RPMI8226 (cell line): ENCODE measurements around the gene LEP.
A peak's percentile ranks its signal among the peaks of the same experiment; 100 is the strongest.
"Not testable (repeated sequence)": the region's sequence is repeated elsewhere in the genome, so short reads cannot be mapped to it uniquely, and the experiment has no call there.

Source experiments
- DNase-seq: peaks from one replicate; pipeline ENCODE4 v3.0.0-alpha.2; 2015

LEP gene

DNA sequence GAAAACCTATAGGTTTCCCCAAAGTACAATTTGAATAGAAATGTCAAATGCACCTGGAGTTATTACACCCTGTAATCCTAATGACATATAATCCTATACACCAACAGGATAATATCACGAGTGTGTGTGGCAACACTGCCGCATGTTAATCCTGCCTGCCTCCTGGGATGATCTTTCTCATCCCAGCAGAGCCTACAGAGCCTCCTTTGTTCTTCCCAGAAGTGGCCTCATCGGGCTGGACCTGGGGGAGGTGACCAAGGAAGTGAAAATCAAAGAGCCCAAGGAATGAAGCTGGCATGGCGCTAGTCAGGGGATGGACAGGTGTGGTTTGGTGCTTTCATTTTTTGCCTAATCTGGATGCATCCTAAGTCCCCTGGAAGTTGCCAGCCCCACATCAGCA, 29.5 kb upstream of the LEP start:
- DNase-seq = no peak

DNA sequence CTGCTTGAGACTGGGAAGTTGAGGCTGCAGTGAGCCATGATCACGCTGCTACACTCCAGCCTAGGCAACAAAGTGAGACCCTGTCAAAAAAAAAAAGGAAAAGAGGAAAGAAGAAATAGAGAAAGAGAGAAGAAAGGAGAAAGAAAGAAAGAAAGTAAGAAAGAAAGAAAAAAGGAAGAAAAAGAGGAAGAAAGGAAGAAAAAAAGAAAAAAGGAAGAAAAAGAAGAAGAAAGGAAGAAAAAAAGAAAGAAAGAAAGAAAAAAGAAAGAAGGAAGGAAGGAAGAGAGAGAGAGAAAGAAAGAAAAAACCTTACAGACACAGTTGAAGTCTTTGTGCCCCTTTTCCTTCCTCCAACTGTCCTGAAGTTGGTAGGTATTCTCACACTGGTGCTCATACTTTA, 26.6 kb upstream of the LEP start:
- no peak for DNase-seq

DNA sequence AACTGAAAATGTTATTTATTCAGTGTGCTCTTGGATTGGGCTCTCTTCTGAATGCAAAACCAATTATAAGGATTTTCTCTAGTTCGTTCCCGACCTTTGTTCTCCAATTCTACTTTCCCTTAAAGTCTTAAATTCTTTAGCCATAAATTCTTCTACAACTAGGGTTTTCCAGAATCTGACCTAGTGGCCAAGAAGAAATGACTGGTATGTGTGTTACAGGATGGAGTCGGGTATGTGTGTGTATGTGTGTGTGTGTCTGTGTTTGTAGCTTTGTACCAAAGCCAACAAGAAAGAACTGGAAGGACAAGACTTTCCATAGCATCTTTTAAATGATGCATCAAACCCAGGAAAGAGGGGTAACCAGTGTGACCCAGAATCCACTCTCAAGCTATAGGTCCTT, 25.8 kb upstream of the LEP start:
- DNase-seq = no peak

- no peak for DNase-seq
Measured at GRCh38 chr7:128215739-128216138, 25.3 kb upstream of the LEP start.

DNA sequence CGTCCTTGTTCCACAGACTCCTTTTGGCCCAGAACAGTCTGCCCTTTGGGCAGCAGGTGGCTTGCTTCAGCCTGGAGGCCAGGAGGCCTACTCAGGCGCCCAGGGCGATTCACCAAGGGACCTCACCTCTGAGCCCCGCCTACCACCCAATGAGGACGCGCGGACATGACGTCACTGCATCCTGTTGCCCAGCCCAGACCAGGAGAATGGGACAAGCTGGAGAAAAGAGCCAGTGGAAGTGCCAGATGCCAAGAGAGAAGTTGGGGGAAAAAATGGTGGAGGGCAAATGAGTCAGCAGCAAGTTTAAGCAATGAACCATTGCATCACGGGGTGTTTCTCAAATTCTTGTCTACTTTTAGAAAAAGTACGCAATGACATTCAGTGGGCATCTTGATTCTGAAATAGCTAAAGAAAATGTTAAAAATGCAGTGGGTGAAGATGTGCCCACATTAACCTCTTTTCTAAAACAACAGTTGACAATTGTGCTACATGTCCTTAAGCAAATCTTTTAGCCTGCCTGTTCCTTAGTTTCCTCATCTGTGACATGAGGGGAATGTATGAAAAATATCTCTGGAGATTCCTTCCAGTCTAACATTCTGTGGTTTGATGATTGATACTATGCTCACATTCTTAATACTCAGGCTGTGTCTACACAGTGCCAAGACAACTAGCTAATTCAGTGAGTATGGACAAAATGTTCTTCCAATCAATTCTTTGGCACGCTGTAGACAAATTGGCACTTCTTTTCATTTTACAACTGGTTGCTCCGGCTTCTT, 23.9 kb upstream of the LEP start:
- DNase-seq = no peak

DNA sequence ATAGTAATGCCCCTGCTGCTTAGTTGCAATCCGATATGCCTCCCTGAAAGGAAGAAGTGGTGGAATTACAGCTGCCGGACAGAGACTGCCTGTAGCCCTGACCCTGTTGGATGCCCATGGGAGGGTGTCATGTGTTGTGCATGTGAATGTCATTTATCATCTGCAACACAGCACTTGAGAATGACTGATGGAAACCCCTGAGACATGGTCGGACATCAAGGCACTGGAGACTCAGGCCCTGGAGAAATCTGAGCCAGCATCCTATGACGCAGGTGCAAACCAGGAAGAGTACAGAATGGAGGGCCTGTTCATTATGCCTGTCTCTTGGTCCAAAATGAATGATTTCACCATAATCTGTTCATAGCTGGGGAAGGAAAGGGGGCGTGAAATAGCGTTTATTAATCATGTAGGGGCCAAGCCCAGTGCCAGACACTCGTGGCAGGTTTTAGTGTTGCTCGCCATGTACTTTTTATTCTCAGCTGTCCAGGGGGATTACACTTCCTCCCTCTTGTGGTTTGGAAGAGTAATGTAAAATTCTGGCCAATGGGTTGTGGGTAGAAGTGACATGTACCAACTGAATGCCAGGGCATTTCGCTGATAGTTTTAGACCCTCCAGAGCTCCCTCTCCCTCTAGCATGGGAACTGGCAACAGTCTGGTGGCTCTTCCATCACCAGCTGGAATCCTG, 23.0 kb upstream of the LEP start:
- DNase-seq = no peak

GRCh38 chr7:128219636-128220035, 21.4 kb upstream of the LEP start:
- DNase-seq = no peak

- peak; percentile 23 for DNase-seq
Measured at GRCh38 chr7:128221929-128222403, 19.1 kb upstream of the LEP start.

- no peak for DNase-seq
Measured at GRCh38 chr7:128226132-128226980, 14.7 kb upstream of the LEP start.

DNA sequence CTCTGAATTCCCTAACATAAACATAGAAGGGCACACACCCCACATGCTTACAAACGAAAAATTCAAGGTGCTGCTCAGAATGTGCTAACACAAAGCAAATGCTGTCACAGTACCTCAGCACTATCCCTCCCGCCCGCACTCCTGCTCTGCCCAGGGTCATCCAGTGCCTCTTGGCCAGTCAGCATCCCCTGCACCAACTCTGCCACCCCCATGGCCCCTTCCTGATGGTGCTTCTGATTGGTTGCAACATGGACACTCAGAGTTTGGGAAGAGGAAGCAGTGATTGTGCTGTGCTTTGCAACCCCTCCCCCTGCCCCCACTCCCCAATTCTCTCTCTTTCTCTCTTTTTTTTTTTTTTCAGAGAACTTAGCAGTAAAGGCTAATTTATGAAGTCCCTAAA, 13.8 kb upstream of the LEP start:
- no peak for DNase-seq

DNA sequence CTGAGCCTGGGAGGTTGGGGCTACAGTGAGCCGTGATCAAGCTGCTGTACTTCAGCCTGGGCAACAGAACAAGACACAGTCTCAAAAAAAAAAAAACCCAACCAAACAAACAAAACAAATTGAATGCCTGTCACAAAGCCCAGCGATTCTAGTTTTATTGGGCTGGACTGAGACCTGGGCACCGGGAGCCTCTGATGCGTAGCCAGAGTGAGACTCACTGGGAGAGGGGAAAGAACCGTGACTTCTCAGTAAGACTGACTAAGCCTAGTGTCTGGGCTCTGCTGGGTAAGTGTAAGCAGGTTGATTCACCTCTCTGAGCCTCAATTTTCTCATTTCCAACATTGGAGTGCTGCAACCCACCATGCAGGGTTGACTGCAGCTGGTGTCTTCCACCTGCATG, 10.1 kb upstream of the LEP start:
- DNase-seq = no peak

GRCh38 chr7:128231677-128232076, 9.4 kb upstream of the LEP start:
- DNase-seq = no peak

- no peak for DNase-seq
Measured at GRCh38 chr7:128233471-128233870, 7.6 kb upstream of the LEP start.

DNA sequence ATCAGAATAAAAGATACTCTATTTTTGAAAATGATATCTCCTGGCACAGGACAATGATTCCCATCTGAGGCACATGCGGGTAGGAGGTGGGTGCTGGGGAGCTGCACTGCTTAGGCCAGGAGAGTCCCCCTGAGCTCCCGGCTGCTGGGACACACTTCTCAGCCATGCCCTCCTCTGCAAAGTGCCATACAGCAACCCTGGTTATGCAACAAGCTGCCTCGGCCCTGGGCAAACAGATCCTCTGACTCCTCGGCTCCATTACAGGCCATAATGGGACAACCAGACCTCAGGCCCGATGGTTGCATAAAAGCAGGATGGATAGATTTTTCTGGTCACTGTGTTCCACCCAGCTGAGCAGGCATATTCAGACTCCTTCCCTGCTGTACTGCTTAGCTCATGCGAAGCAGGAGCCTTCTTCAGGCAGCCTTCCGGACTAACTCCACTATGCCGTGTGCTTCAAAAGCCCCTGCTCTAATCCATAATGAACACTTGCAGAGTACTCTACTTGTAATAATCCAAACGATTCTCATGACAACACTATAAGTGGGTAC, 6.5 kb upstream of the LEP start:
- DNase-seq = no peak

GRCh38 chr7:128235471-128235870, 5.6 kb upstream of the LEP start:
- DNase-seq = no peak

DNA sequence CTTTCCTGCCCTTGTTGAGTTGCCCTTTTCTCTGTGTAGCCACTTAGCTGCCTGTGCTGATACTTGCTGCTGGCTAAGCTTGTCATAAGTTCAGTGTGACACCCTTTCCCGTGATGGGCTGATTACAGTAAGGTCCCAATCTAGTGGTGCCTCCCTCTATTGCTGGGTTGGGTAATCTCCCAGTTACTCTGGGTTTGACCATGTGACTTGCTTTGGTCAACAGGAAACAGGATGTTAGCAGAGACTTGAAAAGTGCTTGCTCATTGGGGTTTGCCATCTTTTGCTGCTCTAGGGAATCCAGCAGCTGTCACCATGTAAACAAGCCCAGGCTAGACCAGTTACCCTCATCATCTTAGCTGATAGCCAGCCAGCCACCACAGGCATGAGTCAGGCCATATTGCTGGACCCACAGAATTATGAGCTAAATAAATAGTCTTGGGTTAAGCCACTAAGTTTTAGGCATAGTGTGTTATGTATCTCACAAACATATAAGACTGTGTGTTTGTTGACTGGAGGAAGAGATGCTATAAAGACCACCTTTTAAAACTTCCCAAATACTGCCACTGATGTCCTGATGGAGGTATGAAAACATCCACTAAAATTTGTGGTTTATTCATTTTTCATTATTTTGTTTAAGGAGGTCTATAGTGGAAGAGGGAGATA, 4.0 kb upstream of the LEP start:
- DNase-seq = peak; percentile 81

- not testable (repeated sequence) for DNase-seq
Measured at GRCh38 chr7:128239146-128239545, 1.9 kb upstream of the LEP start.

DNA sequence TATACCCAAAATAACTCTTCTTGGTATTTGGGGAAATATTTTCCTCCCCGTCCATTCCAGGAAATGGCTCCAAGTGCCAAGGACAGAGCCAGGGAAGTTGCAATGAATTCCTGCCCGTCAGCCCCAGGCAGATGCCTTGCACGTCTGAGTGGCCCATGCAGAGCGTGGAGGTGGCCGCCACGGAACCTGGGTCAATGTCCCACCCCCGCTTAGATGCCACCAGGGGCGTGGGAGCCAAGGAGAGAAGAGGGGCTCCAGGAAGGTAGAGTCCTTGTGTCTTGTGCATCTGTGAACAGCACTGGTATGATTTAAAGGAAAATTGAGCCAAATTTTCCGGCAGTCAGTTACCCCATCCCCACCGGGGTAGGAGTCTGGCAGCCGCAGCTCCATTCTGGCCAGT, 1.6 kb downstream of the LEP start:
- no peak for DNase-seq

DNA sequence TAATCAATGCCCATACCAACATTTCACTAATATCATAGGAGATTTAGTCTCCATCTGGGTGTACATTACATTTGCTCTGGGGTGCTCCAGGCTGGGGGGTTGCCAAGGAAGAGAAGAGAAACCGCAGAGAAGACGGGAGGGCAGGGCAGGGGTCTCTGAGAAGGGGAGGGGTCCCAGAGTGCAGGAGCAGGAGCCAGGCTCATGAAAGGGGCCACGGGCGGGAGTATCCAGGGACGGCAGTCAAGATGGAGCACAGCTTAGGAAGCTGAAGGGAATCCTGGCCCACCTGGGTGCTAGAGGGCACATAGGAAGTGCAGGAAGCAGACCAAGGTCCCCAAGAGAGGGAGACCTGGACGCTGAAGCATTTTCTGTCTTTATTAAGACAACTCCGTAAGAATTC, 2.2 kb downstream of the LEP start:
- no peak for DNase-seq

DNA sequence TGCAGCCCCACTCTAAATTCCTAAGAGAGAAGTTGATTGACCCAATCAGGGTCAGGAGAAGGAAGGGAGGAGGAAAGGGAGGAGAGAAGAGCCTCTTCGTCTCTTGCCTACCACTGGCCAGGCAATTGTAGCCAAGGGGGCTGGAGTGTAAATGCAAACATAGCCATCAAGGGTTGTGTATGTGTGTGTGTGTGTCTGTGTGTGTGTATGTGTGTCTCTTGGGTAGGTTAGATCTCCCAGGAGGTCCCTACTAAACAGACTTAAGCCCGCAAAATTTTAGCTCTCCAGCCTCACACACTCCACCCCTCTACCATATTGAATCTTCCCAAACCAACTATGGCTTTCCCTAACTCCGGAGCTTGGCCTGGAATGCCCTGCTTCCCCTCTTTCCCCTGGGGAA, 3.8 kb downstream of the LEP start:
- no peak for DNase-seq

DNA sequence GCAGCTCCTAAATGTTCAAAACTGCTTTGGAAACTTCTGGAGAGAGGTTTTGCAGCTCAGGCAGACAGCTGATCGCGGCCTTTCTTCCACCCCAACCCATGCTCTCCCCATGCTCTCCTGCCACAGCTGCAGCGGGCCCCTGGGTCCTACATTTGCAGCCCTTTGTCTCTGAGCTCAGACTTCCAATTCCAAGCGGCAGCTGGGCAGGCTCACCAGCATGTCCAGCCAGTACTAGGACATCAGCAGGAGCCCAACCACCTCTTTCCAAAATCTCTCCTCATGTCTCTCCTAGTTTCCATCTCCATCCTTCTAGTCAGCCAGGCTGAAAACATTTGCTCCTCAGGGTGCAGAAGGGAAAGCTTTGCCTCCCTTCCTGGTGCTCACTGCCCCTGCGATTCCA, 6.0 kb downstream of the LEP start:
- DNase-seq = no peak

GRCh38 chr7:128247640-128248194, 6.6 kb downstream of the LEP start:
- DNase-seq = peak; percentile 54
